Esophagus (tissue), 2 donors: Measurements from ENCODE around the gene RNF222. TPM values are rescaled to one million over a fixed set of nuclear protein-coding genes. Genes with fewer than 3 reads are reported as not detected.
"Not testable (repeated sequence)": the region's sequence is repeated elsewhere in the genome, so short reads cannot be mapped to it uniquely, and the experiment has no call there.

Experiments
- H3K27ac ChIP-seq, 2 donors: one replicate each; pipeline ENCODE4 v1.5.1; 2013; ENCODE audit warnings: low read depth in 2 of 2, mild to moderate bottlenecking in 2 of 2, inconsistent platforms in 1 of 2, low read length in 1 of 2, moderate library complexity in 1 of 2
- H3K27me3 ChIP-seq, 2 donors: one replicate each; pipeline ENCODE4 v1.6.1; 2013; ENCODE audit warnings: low read length in 2 of 2, control low read depth in 1 of 2, mild to moderate bottlenecking in 1 of 2; ENCODE audit not compliant: insufficient read depth in 2 of 2, control insufficient read depth in 1 of 2
- H3K36me3 ChIP-seq, 2 donors: one replicate each; pipeline ENCODE4 v1.6.1; 2013; ENCODE audit warnings: low read length in 1 of 2; ENCODE audit not compliant: control insufficient read depth in 2 of 2, insufficient read depth in 2 of 2
- H3K4me1 ChIP-seq, 2 donors: one replicate each; pipeline ENCODE4 v1.6.1; 2013; ENCODE audit warnings: low read length in 1 of 2; ENCODE audit not compliant: control insufficient read depth in 2 of 2, insufficient read depth in 2 of 2
- H3K4me3 ChIP-seq, 2 donors: one replicate each; pipeline ENCODE4 v1.5.1; 2013; ENCODE audit warnings: low read length in 2 of 2, mild to moderate bottlenecking in 2 of 2, low read depth in 1 of 2, moderate library complexity in 1 of 2
- H3K9me3 ChIP-seq, 2 donors: one replicate each; pipeline ENCODE4 v1.6.1; 2013; ENCODE audit warnings: mild to moderate bottlenecking in 2 of 2, low read depth in 1 of 2, low read length in 1 of 2, moderate library complexity in 1 of 2; ENCODE audit not compliant: control insufficient read depth in 2 of 2, insufficient read depth in 1 of 2
- WGBS, 2 donors: extraction: QIAGEN DNeasy Blood & Tissue Kit; methylation state at CpG; one replicate each; pipeline ENCODE4 v1.1.7; 2013; 5-methylcytosine and 5-hydroxymethylcytosine counted together
- polyA plus RNA-seq, 2 donors: library from polyadenylated mRNA; stranded (reverse); fragments of 200-250 nt; gene quantifications; one replicate each; pipeline ENCODE4 v1.2.3, GENCODE V29; 2013
- donor health status: healthy with polysubstance abuse.
- donor health status: Bipolar disorder and iron deficiency.

Gene RNF222
- polyA plus RNA-seq, 2 donors = 14.0 to 18.4 TPM

GRCh38 chr17:8373856-8374255 lies 23.8 kb downstream of the RNF222 start:
- 95% methylated on average over 16 to 25 of the region's 26 CpGs for WGBS, 2 donors

GRCh38 chr17:8372422-8372821 lies 25.2 kb downstream of the RNF222 start:
- Histone ChIP-seq H3K4me3 (no peak overlapping the region), H3K27ac (no peak overlapping the region), H3K4me1 (no peaks in the 10 kb centered on the region), H3K36me3 (peaks cover 11 to 14% of the 10 kb centered on the region in 2 donors), H3K9me3 (no peaks in the 10 kb centered on the region), H3K27me3 (no peaks in the 10 kb centered on the region)
- WGBS, 2 donors = 71 to 82% methylated on average over 7 of the region's 7 CpGs

More at GRCh38 chr17:8373856-8374255, 23.8 kb downstream of the RNF222 start:
- not testable (repeated sequence) for H3K4me1 ChIP-seq, H3K9me3 ChIP-seq, H3K27me3 ChIP-seq, H3K4me3 ChIP-seq, H3K27ac ChIP-seq
- H3K36me3 ChIP-seq = peaks cover 11 to 13% of the 10 kb centered on the region in 2 donors

GRCh38 chr17:8371786-8372185 lies 25.8 kb downstream of the RNF222 start:
- WGBS, 2 donors = 81 to 84% methylated on average over 4 of the region's 4 CpGs

GRCh38 chr17:8369944-8370343 lies 27.7 kb downstream of the RNF222 start:
- no peak overlapping the region for H3K4me3 ChIP-seq
- H3K27me3 ChIP-seq = no peaks in the 10 kb centered on the region
- H3K27ac ChIP-seq = no peak overlapping the region
- WGBS, 2 donors = 91% methylated on average over 8 of the region's 8 CpGs
- H3K4me1 ChIP-seq = no peaks in the 10 kb centered on the region
- peaks cover 11 to 14% of the 10 kb centered on the region in 2 donors for H3K36me3 ChIP-seq
- no peaks in the 10 kb centered on the region for H3K9me3 ChIP-seq

More at GRCh38 chr17:8371786-8372185, 25.8 kb downstream of the RNF222 start:
- H3K27ac ChIP-seq = no peak overlapping the region
- peaks cover 11 to 14% of the 10 kb centered on the region in 2 donors for H3K36me3 ChIP-seq
- H3K27me3 ChIP-seq = no peaks in the 10 kb centered on the region
- no peaks in the 10 kb centered on the region for H3K9me3 ChIP-seq
- H3K4me3 ChIP-seq = no peak overlapping the region
- H3K4me1 ChIP-seq = no peaks in the 10 kb centered on the region

- Histone ChIP-seq H3K27me3 (no peaks in the 10 kb centered on the region), H3K27ac (no peak overlapping the region), H3K36me3 (peaks cover 13 to 14% of the 10 kb centered on the region in 2 donors), H3K4me1 (no peaks in the 10 kb centered on the region), H3K9me3 (no peaks in the 10 kb centered on the region), H3K4me3 (no peak overlapping the region)
- 93 to 96% methylated on average over 3 of the region's 3 CpGs for WGBS, 2 donors
Observed at GRCh38 chr17:8368193-8368592, 29.4 kb downstream of the RNF222 start.

GRCh38 chr17:8366231-8366630 lies 31.4 kb downstream of the RNF222 start:
- H3K27ac ChIP-seq = no peak overlapping the region
- 79 to 84% methylated on average over 2 of the region's 2 CpGs for WGBS, 2 donors
- no peaks in the 10 kb centered on the region for H3K9me3 ChIP-seq

GRCh38 chr17:8365143-8365542 lies 32.5 kb downstream of the RNF222 start:
- no peaks in the 10 kb centered on the region for H3K4me1 ChIP-seq
- no peaks in the 10 kb centered on the region for H3K9me3 ChIP-seq
- no peak overlapping the region for H3K4me3 ChIP-seq
- WGBS, 2 donors = 60 to 68% methylated on average over 1 of the region's 1 CpG
- no peak overlapping the region for H3K27ac ChIP-seq
- H3K27me3 ChIP-seq = no peaks in the 10 kb centered on the region
- H3K36me3 ChIP-seq = peaks cover 10 to 13% of the 10 kb centered on the region in 2 donors

More at GRCh38 chr17:8366231-8366630, 31.4 kb downstream of the RNF222 start:
- H3K4me3 ChIP-seq = no peak overlapping the region
- H3K27me3 ChIP-seq = no peaks in the 10 kb centered on the region
- no peaks in the 10 kb centered on the region for H3K4me1 ChIP-seq
- H3K36me3 ChIP-seq = peaks cover 10 to 13% of the 10 kb centered on the region in 2 donors

GRCh38 chr17:8362651-8363332 lies 34.8 kb downstream of the RNF222 start:
- H3K27ac ChIP-seq = no peak overlapping the region
- WGBS, 2 donors = 89 to 94% methylated on average over 4 of the region's 4 CpGs
- no peaks in the 10 kb centered on the region for H3K9me3 ChIP-seq
- no peak overlapping the region for H3K4me3 ChIP-seq
- no peaks in the 10 kb centered on the region for H3K4me1 ChIP-seq
- peaks cover 0 to 2% of the 10 kb centered on the region in 2 donors for H3K36me3 ChIP-seq
- H3K27me3 ChIP-seq = no peaks in the 10 kb centered on the region

GRCh38 chr17:8360751-8361150 lies 36.9 kb downstream of the RNF222 start:
- H3K4me3 ChIP-seq = no peak overlapping the region
- no peaks in the 10 kb centered on the region for H3K27me3 ChIP-seq
- H3K36me3 ChIP-seq = peaks cover 0 to 2% of the 10 kb centered on the region in 2 donors
- no peaks in the 10 kb centered on the region for H3K9me3 ChIP-seq
- H3K4me1 ChIP-seq = no peaks in the 10 kb centered on the region
- no peak overlapping the region for H3K27ac ChIP-seq
- WGBS, 2 donors = 54 to 59% methylated on average over 3 of the region's 3 CpGs

GRCh38 chr17:8360260-8360659 lies 37.4 kb downstream of the RNF222 start:
- Histone ChIP-seq H3K9me3 (no peaks in the 10 kb centered on the region), H3K27me3 (no peaks in the 10 kb centered on the region), H3K4me3 (no peak overlapping the region), H3K36me3 (peaks cover 0 to 2% of the 10 kb centered on the region in 2 donors), H3K4me1 (no peaks in the 10 kb centered on the region), H3K27ac (no peak overlapping the region)
- WGBS, 2 donors = 45 to 46% methylated on average over 3 of the region's 3 CpGs
